HUES48 (cell line): Measurements from ENCODE around the gene CD80.
"Not testable (repeated sequence)": the region's sequence is repeated elsewhere in the genome, so short reads cannot be mapped to it uniquely, and the experiment has no call there.

ENCODE experiments used
- H3K27ac ChIP-seq: one replicate; pipeline ENCODE4 v1.7.0; 2013; ENCODE audit warnings: low read depth, low read length, inconsistent platforms
- H3K27me3 ChIP-seq: 2 replicates; pipeline ENCODE4 v1.6.1; 2013; ENCODE audit warnings: mild to moderate bottlenecking, low read length; ENCODE audit not compliant: control insufficient read depth, insufficient read depth
- H3K36me3 ChIP-seq: 2 replicates; pipeline ENCODE4 v1.6.1; 2013; ENCODE audit warnings: low read length; ENCODE audit not compliant: control insufficient read depth, insufficient read depth
- H3K4me1 ChIP-seq: 2 replicates; pipeline ENCODE4 v1.6.1; 2013; ENCODE audit warnings: mild to moderate bottlenecking, low read length; ENCODE audit not compliant: control insufficient read depth, insufficient read depth
- H3K4me3 ChIP-seq: 2 replicates; pipeline ENCODE4 v1.5.1; 2013; ENCODE audit warnings: mild to moderate bottlenecking, low read depth, low read length
- H3K9ac ChIP-seq: 2 replicates; pipeline ENCODE4 v1.6.1; 2013; ENCODE audit warnings: mild to moderate bottlenecking, low read depth, low read length, moderate library complexity
- H3K9me3 ChIP-seq: 2 replicates; pipeline ENCODE4 v1.6.1; 2013; ENCODE audit warnings: low read length; ENCODE audit not compliant: control insufficient read depth, insufficient read depth

The CD80 gene

GRCh38 chr3:119580067-119580760 lies 20.8 kb upstream of the CD80 start:
- peak overlapping the region; percentile 62 for H3K9ac ChIP-seq
- no peaks in the 10 kb centered on the region for H3K36me3 ChIP-seq
- H3K9me3 ChIP-seq = no peaks in the 10 kb centered on the region
- H3K27ac ChIP-seq = peak overlapping the region; percentile 75
- peaks cover 6% of the 10 kb centered on the region for H3K4me1 ChIP-seq
- H3K27me3 ChIP-seq = peaks cover 21% of the 10 kb centered on the region
- H3K4me3 ChIP-seq = peak overlapping the region; percentile 69

- Histone ChIP-seq H3K9ac (peak within 1 kb of the TSS; percentile 62), H3K9me3 (no peaks in the 10 kb centered on the region), H3K4me1 (peaks cover 6% of the 10 kb centered on the region), H3K27ac (peak within 1 kb of the TSS; percentile 75), H3K27me3 (peaks cover 21% of the 10 kb centered on the region), H3K36me3 (no peaks in the 10 kb centered on the region), H3K4me3 (peak within 1 kb of the TSS; percentile 69)
Observed at GRCh38 chr3:119579366-119580066, 20.1 kb upstream of the CD80 start, which contains the start of gene ADPRH. ADPRH (plus strand) TSS chr3:119579492; CDS start chr3:119582170, 2,678 bp downstream.

DNA sequence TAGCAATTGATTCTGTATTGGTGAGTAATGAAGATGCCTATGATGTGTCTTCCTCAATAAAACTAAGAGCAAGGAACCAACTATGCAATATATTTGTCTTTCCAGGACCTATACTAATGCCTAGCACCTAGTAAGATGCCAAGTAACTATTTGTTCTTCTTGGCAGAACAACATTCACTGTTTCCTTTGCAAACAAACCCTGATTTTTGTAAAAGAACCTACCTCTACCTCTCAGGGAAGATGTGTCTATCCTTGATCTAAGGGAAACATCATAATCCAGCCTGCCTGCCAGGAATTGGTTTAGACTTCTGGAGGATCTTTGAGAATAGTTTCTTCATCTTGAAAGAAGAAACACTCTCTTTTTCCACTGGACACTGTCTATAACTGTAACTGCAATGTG lies 16.1 kb upstream of the CD80 start:
- Histone ChIP-seq H3K27ac (no peak overlapping the region), H3K9ac (no peak overlapping the region), H3K36me3 (no peaks in the 10 kb centered on the region), H3K4me3 (no peak overlapping the region), H3K4me1 (peaks cover 4% of the 10 kb centered on the region), H3K9me3 (no peaks in the 10 kb centered on the region), H3K27me3 (peaks cover 18% of the 10 kb centered on the region)

- Histone ChIP-seq H3K4me1 (no peaks in the 10 kb centered on the region), H3K36me3 (no peaks in the 10 kb centered on the region), H3K27ac (no peak overlapping the region), H3K27me3 (no peaks in the 10 kb centered on the region), H3K9me3 (no peaks in the 10 kb centered on the region), H3K4me3 (no peak overlapping the region), H3K9ac (no peak overlapping the region)
Observed at GRCh38 chr3:119571688-119572087, 12.3 kb upstream of the CD80 start.

GRCh38 chr3:119571230-119571629 lies 11.8 kb upstream of the CD80 start:
- H3K36me3 ChIP-seq = no peaks in the 10 kb centered on the region

GRCh38 chr3:119570229-119570628 lies 10.8 kb upstream of the CD80 start:
- no peak overlapping the region for H3K27ac ChIP-seq
- no peaks in the 10 kb centered on the region for H3K4me1 ChIP-seq
- H3K4me3 ChIP-seq = no peak overlapping the region
- no peaks in the 10 kb centered on the region for H3K27me3 ChIP-seq
- no peak overlapping the region for H3K9ac ChIP-seq
- no peaks in the 10 kb centered on the region for H3K36me3 ChIP-seq
- no peaks in the 10 kb centered on the region for H3K9me3 ChIP-seq

More at GRCh38 chr3:119571230-119571629, 11.8 kb upstream of the CD80 start:
- Histone ChIP-seq H3K4me1 (no peaks in the 10 kb centered on the region), H3K27me3 (no peaks in the 10 kb centered on the region), H3K4me3 (no peak overlapping the region), H3K27ac (no peak overlapping the region), H3K9me3 (no peaks in the 10 kb centered on the region), H3K9ac (no peak overlapping the region)

- no peaks in the 10 kb centered on the region for H3K4me1 ChIP-seq
- H3K27ac ChIP-seq = no peak overlapping the region
- H3K4me3 ChIP-seq = no peak overlapping the region
- no peaks in the 10 kb centered on the region for H3K36me3 ChIP-seq
- H3K27me3 ChIP-seq = no peaks in the 10 kb centered on the region
- H3K9me3 ChIP-seq = no peaks in the 10 kb centered on the region
- H3K9ac ChIP-seq = no peak overlapping the region
Observed at GRCh38 chr3:119569156-119569555, 9.7 kb upstream of the CD80 start.

DNA sequence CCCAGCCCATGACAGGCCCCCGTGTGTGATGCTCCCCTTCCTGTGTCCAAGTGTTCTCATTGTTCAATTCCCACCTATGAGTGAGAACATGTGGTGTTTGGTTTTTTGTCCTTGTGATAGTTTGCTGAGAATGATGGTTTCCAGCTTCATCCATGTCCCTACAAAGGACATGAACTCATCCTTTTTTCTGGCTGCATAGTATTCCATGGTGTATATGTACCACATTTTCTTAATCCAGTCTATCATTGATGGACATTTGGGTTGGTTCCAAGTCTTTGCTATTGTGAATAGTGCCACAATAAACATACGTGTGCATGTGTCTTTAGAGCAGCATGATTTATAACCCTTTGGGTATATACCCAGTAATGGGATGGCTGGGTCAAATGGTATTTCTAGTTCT lies 3.9 kb upstream of the CD80 start:
- not testable (repeated sequence) for H3K27ac ChIP-seq, H3K4me1 ChIP-seq, H3K27me3 ChIP-seq, H3K9ac ChIP-seq, H3K36me3 ChIP-seq, H3K4me3 ChIP-seq, H3K9me3 ChIP-seq

DNA sequence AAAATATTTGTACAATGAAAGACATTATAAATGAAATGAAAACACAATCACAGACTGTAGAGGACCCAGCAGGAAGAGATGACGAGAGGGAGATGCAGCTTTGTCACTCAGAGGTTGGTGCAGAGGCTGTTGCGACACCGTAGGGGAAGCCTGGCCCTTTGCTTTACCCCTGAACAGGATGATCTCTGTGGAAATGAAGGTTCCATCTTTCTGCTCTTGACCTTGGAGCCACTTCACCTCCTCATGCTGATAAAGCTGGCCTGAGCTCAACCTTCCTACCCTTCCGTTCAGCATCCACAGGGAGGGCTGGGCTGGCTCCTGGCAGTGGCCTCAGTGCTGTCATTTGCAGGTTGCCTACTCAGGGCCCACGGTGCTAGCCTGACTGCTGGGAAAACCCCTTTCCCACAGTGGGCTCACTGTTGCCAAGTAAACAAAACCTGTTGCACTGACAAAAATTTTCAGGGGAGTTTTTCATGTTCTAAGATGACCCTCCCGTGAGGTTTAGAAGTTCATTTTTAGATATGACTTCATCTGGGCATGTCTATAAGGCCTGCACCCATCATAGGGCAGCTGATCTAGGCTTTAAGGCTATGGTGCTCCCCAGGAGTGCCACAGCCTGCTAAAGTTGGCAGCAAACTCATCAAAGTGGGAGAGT lies 3.0 kb upstream of the CD80 start:
- H3K27me3 ChIP-seq = no peaks in the 10 kb centered on the region
- no peak overlapping the region for H3K27ac ChIP-seq
- H3K9me3 ChIP-seq = no peaks in the 10 kb centered on the region
- no peaks in the 10 kb centered on the region for H3K36me3 ChIP-seq
- no peaks in the 10 kb centered on the region for H3K4me1 ChIP-seq
- no peak overlapping the region for H3K9ac ChIP-seq
- H3K4me3 ChIP-seq = no peak overlapping the region

DNA sequence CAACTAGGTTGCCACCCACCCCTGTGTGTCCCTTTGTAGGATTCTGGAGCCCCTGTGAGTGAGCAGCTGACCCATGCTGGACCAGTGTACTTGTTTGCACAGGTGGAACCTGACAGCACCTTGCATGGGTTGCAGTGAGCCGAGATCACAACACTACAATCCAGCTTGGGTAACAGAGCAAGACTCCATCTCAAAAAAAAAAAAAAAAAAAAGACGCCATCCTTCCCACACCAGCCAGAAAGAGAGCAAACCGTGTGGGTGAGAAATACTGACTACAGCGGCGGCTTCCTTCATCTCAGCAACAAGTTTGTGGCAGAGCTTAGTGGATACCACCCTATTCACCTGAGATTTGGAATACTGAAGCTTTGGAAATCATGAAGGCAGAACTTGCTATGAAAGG lies 746 bp upstream of the CD80 start:
- H3K36me3 ChIP-seq = no peaks in the 10 kb centered on the region
- H3K27ac ChIP-seq = no peak overlapping the region
- H3K9ac ChIP-seq = no peak overlapping the region
- no peaks in the 10 kb centered on the region for H3K9me3 ChIP-seq
- H3K4me3 ChIP-seq = no peak overlapping the region
- H3K27me3 ChIP-seq = no peaks in the 10 kb centered on the region
- H3K4me1 ChIP-seq = no peaks in the 10 kb centered on the region
